C4-2B (cell line): Measurements from ENCODE around the gene ZBTB16.

ENCODE experiments used
- ZFX ChIP-seq: fragments of 450-650 bp; IDR thresholded peaks from 2 replicates; pipeline ENCODE4 v1.6.1; 2017
- TF ChIP-seq, protein P1 (sequence below): fragments of 450-650 bp; conservative IDR thresholded peaks from 2 replicates; pipeline ENCODE4 v1.5.1; 2017; ENCODE audit warnings: mild to moderate bottlenecking

DNA sequence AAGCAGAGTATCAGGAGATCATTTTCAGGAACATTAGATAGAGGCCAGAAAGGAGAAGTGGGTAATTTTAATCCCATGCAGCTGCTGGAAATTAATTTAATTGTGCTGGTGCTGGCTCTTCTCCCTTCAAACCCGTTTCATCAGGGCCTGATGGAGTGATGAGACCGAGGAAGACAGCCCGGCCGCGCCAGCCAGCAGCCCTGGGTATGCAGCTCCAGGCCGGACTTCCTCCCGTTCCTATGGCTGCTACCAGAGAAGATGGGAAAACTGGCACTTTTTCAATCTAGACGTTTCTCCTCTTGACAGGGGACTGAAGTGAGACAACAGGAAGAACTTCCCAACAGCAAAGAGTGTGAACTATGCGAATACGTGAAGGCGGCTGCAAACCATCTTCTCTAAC, 24.6 kb upstream of the ZBTB16 start:
- TF ChIP-seq, protein P1, sequence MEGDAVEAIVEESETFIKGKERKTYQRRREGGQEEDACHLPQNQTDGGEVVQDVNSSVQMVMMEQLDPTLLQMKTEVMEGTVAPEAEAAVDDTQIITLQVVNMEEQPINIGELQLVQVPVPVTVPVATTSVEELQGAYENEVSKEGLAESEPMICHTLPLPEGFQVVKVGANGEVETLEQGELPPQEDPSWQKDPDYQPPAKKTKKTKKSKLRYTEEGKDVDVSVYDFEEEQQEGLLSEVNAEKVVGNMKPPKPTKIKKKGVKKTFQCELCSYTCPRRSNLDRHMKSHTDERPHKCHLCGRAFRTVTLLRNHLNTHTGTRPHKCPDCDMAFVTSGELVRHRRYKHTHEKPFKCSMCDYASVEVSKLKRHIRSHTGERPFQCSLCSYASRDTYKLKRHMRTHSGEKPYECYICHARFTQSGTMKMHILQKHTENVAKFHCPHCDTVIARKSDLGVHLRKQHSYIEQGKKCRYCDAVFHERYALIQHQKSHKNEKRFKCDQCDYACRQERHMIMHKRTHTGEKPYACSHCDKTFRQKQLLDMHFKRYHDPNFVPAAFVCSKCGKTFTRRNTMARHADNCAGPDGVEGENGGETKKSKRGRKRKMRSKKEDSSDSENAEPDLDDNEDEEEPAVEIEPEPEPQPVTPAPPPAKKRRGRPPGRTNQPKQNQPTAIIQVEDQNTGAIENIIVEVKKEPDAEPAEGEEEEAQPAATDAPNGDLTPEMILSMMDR, result no peak
- no peak for TF ChIP-seq ZFX
